Thyroid gland (tissue), 4 donors: ENCODE data around the gene LHFPL4.

Source experiments
- CTCF ChIP-seq, 6 experiments: fragments of 200-600 bp in 3 of 6; fragments of 450-650 bp in 3 of 6; sonication (generic) in 3 of 6; IDR thresholded peaks; one replicate each; pipeline ENCODE4 v1.5.1; 2016 to 2019; ENCODE audit warnings: antibody characterized with exemption in 6 of 6, mild to moderate bottlenecking in 2 of 6, inconsistent platforms in 1 of 6, moderate library complexity in 1 of 6
- POLR2A ChIP-seq, 2 donors: fragments of 450-650 bp; IDR thresholded peaks; one replicate each; pipeline ENCODE4 v1.6.1; 2017; ENCODE audit warnings: antibody characterized with exemption in 2 of 2, mild to moderate bottlenecking in 2 of 2, moderate library complexity in 1 of 2

DNA sequence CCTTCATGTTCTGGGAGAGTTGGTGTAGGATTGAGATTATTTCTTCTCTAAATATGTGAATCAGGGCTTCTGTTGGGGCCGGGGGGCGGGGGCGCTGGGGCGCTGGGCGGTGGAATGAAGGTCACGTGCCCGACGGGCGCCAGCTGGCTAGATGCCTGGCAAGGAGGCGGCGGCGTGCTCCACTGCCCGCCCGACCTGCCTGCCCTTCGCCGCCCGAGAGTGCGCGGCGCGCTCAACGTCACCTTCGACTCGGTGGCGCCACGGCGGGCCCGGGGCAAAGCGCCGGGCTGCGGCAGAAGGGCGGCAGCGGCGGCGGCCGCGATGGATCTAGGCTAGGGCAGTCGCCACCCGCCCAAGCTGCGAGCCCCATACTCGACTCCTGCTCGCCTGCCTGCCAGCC, 47.0 kb upstream of the LHFPL4 start:
- TF ChIP-seq CTCF (IDR thresholded peaks at IDR 0.05) (peak in 2 of 6 experiments; percentile 17 to 26), POLR2A (IDR thresholded peaks at IDR 0.05) (peak; percentile 32 to 66)
